H9 (cell line): ENCODE data around the gene ZMPSTE24. TPM values are rescaled to one million over a fixed set of nuclear protein-coding genes. Genes with fewer than 3 reads are reported as not detected.
A peak's percentile ranks its signal among the peaks of the same experiment; 100 is the strongest.

Source experiments
- DNase-seq: peaks from one replicate; pipeline ENCODE4 v3.0.0-alpha.2; 2017
- H2AFZ ChIP-seq: one replicate; pipeline ENCODE4 v1.6.1; 2013; ENCODE audit warnings: mild to moderate bottlenecking, low read length, control low read depth, moderate library complexity
- H2AK5ac ChIP-seq: 2 replicates; pipeline ENCODE4 v1.6.1; 2013; ENCODE audit warnings: low read length, control low read depth, mixed read lengths; ENCODE audit not compliant: insufficient read length
- H2BK120ac ChIP-seq: one replicate; pipeline ENCODE4 v1.6.1; 2013; ENCODE audit warnings: low read depth, mild to moderate bottlenecking, low read length, control low read depth, inconsistent platforms; ENCODE audit not compliant: poor library complexity, severe bottlenecking
- H2BK12ac ChIP-seq: 2 replicates; pipeline ENCODE4 v1.6.1; 2013; ENCODE audit warnings: low read length, control low read depth, mixed read lengths, low read depth; ENCODE audit not compliant: insufficient read length
- H2BK15ac ChIP-seq: 2 replicates; pipeline ENCODE4 v1.6.1; 2013; ENCODE audit warnings: low read depth, low read length, control low read depth
- H2BK20ac ChIP-seq: one replicate; pipeline ENCODE4 v1.6.1; 2013; ENCODE audit warnings: low read depth, mild to moderate bottlenecking, low read length, control low read depth, inconsistent platforms; ENCODE audit not compliant: poor library complexity, severe bottlenecking
- H2BK5ac ChIP-seq: 2 replicates; pipeline ENCODE4 v1.6.1; 2013; ENCODE audit warnings: low read length, control low read depth, mixed read lengths; ENCODE audit not compliant: insufficient read length
- H3K14ac ChIP-seq: 2 replicates; pipeline ENCODE4 v1.6.1; 2013; ENCODE audit warnings: low read length, control low read depth; ENCODE audit not compliant: insufficient read depth
- H3K18ac ChIP-seq: 2 replicates; pipeline ENCODE4 v1.6.1; 2013; ENCODE audit warnings: low read depth, mild to moderate bottlenecking, mixed read lengths, low read length, control low read depth; ENCODE audit not compliant: insufficient read length
- H3K23ac ChIP-seq: 2 replicates; pipeline ENCODE4 v1.6.1; 2013; ENCODE audit warnings: low read length, control low read depth, mixed read lengths, low read depth; ENCODE audit not compliant: insufficient read length
- H3K23me2 ChIP-seq: 2 replicates; pipeline ENCODE4 v1.6.1; 2013; ENCODE audit warnings: low read depth, mild to moderate bottlenecking, mixed read lengths, low read length, control low read depth; ENCODE audit not compliant: insufficient read length, poor library complexity, severe bottlenecking
- H3K27ac ChIP-seq: 2 replicates; pipeline ENCODE4 v1.5.1; 2013; ENCODE audit warnings: low read length, control low read depth, mixed read lengths, low read depth; ENCODE audit not compliant: insufficient read length
- H3K27me3 ChIP-seq: 2 replicates; pipeline ENCODE4 v1.6.1; 2013; ENCODE audit warnings: low read length, control low read depth, inconsistent platforms; ENCODE audit not compliant: insufficient read depth
- H3K4ac ChIP-seq: 2 replicates; pipeline ENCODE4 v1.6.1; 2013; ENCODE audit warnings: low read depth, mild to moderate bottlenecking, control low read depth, inconsistent platforms, low read length, moderate library complexity
- H3K4me1 ChIP-seq: 2 replicates; pipeline ENCODE4 v1.6.1; 2013; ENCODE audit warnings: low read length, control low read depth, inconsistent platforms; ENCODE audit not compliant: insufficient read depth
- H3K4me2 ChIP-seq: 2 replicates; pipeline ENCODE4 v1.6.1; 2013; ENCODE audit warnings: low read length, control low read depth, mixed read lengths; ENCODE audit not compliant: insufficient read length, insufficient read depth
- H3K56ac ChIP-seq: 2 replicates; pipeline ENCODE4 v1.6.1; 2013; ENCODE audit warnings: low read depth, mild to moderate bottlenecking, mixed read lengths, low read length, control low read depth; ENCODE audit not compliant: insufficient read length
- H3K79me1 ChIP-seq: 2 replicates; pipeline ENCODE4 v1.6.1; 2013; ENCODE audit warnings: low read depth, mild to moderate bottlenecking, moderate library complexity, low read length, control low read depth, inconsistent platforms; ENCODE audit not compliant: insufficient read depth, poor library complexity, severe bottlenecking
- H3K79me2 ChIP-seq: 2 replicates; pipeline ENCODE4 v1.6.1; 2013; ENCODE audit warnings: low read length, control low read depth, inconsistent platforms; ENCODE audit not compliant: insufficient read depth
- H3K9ac ChIP-seq: 2 replicates; pipeline ENCODE4 v1.6.1; 2013; ENCODE audit warnings: low read length, control low read depth, mixed read lengths; ENCODE audit not compliant: insufficient read length; ENCODE audit errors: extremely low read depth
- H3K9me3 ChIP-seq: one replicate; pipeline ENCODE4 v1.6.1; 2013; ENCODE audit warnings: low read depth, low read length, inconsistent platforms; ENCODE audit not compliant: control insufficient read depth
- H3T11ph ChIP-seq: one replicate; pipeline ENCODE4 v1.6.1; 2013; ENCODE audit warnings: mild to moderate bottlenecking, low read length, control low read depth, inconsistent platforms
- H4K20me1 ChIP-seq: one replicate; pipeline ENCODE4 v1.6.1; 2013; ENCODE audit not compliant: control insufficient read depth, insufficient read length, insufficient read depth
- H4K5ac ChIP-seq: 2 replicates; pipeline ENCODE4 v1.6.1; 2013; ENCODE audit warnings: low read depth, mild to moderate bottlenecking, mixed read lengths, low read length, control low read depth; ENCODE audit not compliant: insufficient read length
- H4K8ac ChIP-seq: replicated peaks from 2 replicates; pipeline ENCODE4 v1.6.1; 2013; ENCODE audit warnings: low read length, control low read depth, mixed read lengths, low read depth; ENCODE audit not compliant: insufficient read length
- H4K91ac ChIP-seq: 2 replicates; pipeline ENCODE4 v1.6.1; 2013; ENCODE audit warnings: low read depth, mild to moderate bottlenecking, moderate library complexity, mixed read lengths, low read length, control low read depth; ENCODE audit not compliant: insufficient read length
- H3K27ac Mint-ChIP-seq, 3 experiments: 2 replicates in 2 of 3; 3 replicates in 1 of 3; pipeline ENCODE4 v1.8.0; 2020 to 2021; ENCODE audit warnings: mixed read lengths in 3 of 3, mild to moderate bottlenecking in 1 of 3, moderate library complexity in 1 of 3
- H3K27me3 Mint-ChIP-seq: 2 replicates; pipeline ENCODE4 v1.8.0; 2021; ENCODE audit warnings: low read depth, mild to moderate bottlenecking, moderate library complexity, mixed read lengths
- H3K36me3 Mint-ChIP-seq, 3 experiments: 2 replicates in 2 of 3; 3 replicates in 1 of 3; pipeline ENCODE4 v1.8.0; 2020 to 2021; ENCODE audit warnings: low read depth in 3 of 3, mixed read lengths in 3 of 3; ENCODE audit not compliant: insufficient read depth in 1 of 3
- H3K4me1 Mint-ChIP-seq, 2 experiments: 2 replicates each; pipeline ENCODE4 v1.8.0; 2020; ENCODE audit warnings: mixed read lengths in 2 of 2
- H3K4me3 Mint-ChIP-seq, 2 experiments: 2 replicates in 1 of 2; 3 replicates in 1 of 2; pipeline ENCODE4 v1.8.0; 2020 to 2021; ENCODE audit warnings: mild to moderate bottlenecking in 2 of 2, mixed read lengths in 2 of 2, moderate library complexity in 1 of 2
- H3K9me3 Mint-ChIP-seq, 2 experiments: 2 replicates in 1 of 2; 3 replicates in 1 of 2; pipeline ENCODE4 v1.8.0; 2020; ENCODE audit warnings: mild to moderate bottlenecking in 2 of 2, mixed read lengths in 2 of 2, moderate library complexity in 1 of 2
- CTCF ChIP-seq: fragments of 200-600 bp; sonication (generic); conservative IDR thresholded peaks from 3 replicates; pipeline ENCODE4 v1.8.0; 2021; ENCODE audit warnings: antibody characterized with exemption, mild to moderate bottlenecking
- WGBS: extraction: QIAGEN DNeasy Blood & Tissue Kit; methylation state at CpG from one replicate; pipeline ENCODE4 v1.1.7; 2013; ENCODE audit warnings: missing lambda C conversion rate, low lambda C conversion rate, mixed read lengths; ENCODE audit not compliant: insufficient read length; ENCODE audit errors: extremely low coverage; 5-methylcytosine and 5-hydroxymethylcytosine counted together
- total RNA-seq: library from RNA; stranded (reverse); gene quantifications from 2 replicates; pipeline ENCODE4 v1.2.1, GENCODE V29; 2021

Gene ZMPSTE24
- total RNA-seq, 1 experiment from 2014 or later: 47.6 TPM

- no peaks in the 10 kb centered on the region for H3K9me3 Mint-ChIP-seq
- peaks cover 35% of the 10 kb centered on the region; the same call in 1 of the 2 replicates for H3K27me3 ChIP-seq
- H3K23ac ChIP-seq: no peak overlapping the region
- H3K4ac ChIP-seq: no peak overlapping the region
- no peak overlapping the region for H3K14ac ChIP-seq
- no CpG with 5 or more reads among the region's 41 CpGs for WGBS
- H3K18ac ChIP-seq: no peak overlapping the region
- DNase-seq: peak; percentile 51
- H4K8ac ChIP-seq: no peak overlapping the region
- no peaks in the 10 kb centered on the region for H3K79me2 ChIP-seq
- H2BK20ac ChIP-seq: no peak overlapping the region
- H3K36me3 Mint-ChIP-seq: peaks cover 0 to 2% (median 0%) of the 10 kb centered on the region in 3 experiments; a peak in 1 of 7 replicates
- no peaks in the 10 kb centered on the region for H3K9me3 ChIP-seq
- H3T11ph ChIP-seq: no peak overlapping the region
- TF ChIP-seq CTCF: no peak
- no peak overlapping the region for H4K91ac ChIP-seq
- H4K20me1 ChIP-seq: no peaks in the 10 kb centered on the region
- H3K4me1 Mint-ChIP-seq: peaks cover 20 to 30% of the 10 kb centered on the region in 2 experiments
- no peak overlapping the region for H2BK15ac ChIP-seq
- no peak overlapping the region for H3K56ac ChIP-seq
- no peak overlapping the region for H3K27ac ChIP-seq
- no peak overlapping the region for H2BK120ac ChIP-seq
- peak overlapping the region; percentile 43 for H3K4me2 ChIP-seq
- peaks cover 4% of the 10 kb centered on the region; the same call in 1 of the 2 replicates for H3K4me1 ChIP-seq
- H4K5ac ChIP-seq: no peak overlapping the region
- H2AK5ac ChIP-seq: no peak overlapping the region
- peak overlapping the region; percentile 51 to 80 for H3K4me3 Mint-ChIP-seq
- H3K23me2 ChIP-seq: peaks cover 11% of the 10 kb centered on the region
- no peaks in the 10 kb centered on the region for H3K79me1 ChIP-seq
- H3K27ac Mint-ChIP-seq: no peak overlapping the region
- H2BK12ac ChIP-seq: no peak overlapping the region
- H3K27me3 Mint-ChIP-seq: peaks cover 85% of the 10 kb centered on the region
- H2AFZ ChIP-seq: no peak overlapping the region
- no peak overlapping the region for H2BK5ac ChIP-seq
- H3K9ac ChIP-seq: no peak overlapping the region
Observed at GRCh38 chr1:40315795-40316594, 58.0 kb downstream of the ZMPSTE24 start.
